ENCODE results near the gene KRT73. TPM values are rescaled to one million over a fixed set of nuclear protein-coding genes. Genes with fewer than 3 reads are reported as not detected.

The KRT73 gene
- total RNA-seq, 4 donors from 2014 or later = not detected

DNA sequence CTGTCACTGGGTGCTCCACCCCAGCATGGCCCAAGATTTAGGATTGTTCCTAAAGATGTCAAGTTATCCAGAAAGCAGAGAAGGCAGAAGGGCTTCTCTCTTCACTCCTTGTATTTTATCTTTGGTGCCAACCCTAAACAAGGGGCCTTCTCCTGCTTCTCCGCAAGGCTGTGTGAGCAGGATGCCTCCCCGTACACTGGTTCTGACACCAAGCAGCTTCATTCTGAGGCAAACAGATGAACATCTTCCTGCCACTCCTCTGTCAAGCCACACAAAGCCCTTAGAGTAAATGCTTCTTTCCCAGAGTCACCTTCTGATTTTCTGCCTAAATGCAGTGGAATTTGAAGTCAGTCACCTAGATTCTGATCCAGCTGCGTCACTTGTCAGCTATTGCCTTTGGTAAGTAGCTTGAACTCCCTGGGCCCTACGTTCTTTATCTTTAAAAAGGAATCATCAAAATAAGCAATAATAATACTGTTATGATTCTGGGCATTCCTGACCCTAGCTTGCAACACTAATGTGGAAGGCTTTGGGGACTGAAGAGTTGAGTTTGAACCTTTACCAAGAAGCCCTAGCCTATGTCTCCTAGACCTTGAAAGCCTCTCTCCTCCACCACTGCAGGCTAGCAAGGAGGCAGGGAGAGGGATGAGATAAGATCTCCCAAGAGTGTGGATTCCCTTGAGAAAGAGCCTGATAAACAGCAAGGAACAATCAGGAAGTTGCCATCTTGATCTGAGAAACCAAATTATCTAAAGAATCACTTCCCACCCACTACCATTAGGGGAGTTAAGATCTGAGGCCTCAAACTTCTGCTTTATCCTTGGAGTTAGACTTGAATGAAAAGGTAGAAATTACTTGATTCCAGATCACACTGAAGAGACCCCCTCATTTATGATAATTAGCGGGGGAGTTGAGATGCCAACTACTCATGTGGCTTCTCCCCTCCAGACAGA is 5.7 kb downstream of the KRT73 start:
- Histone ChIP-seq H3K4me1 (no peaks in the 10 kb centered on the region), H3K36me3 (no peaks in the 10 kb centered on the region), H3K27me3 (peaks cover 64% of the 10 kb centered on the region), H3K27ac (no peak overlapping the region), H3K9me3 (no peaks in the 10 kb centered on the region), H3K4me3 (no peak overlapping the region)
- no peak for ATAC-seq
- WGBS, 2 donors (ENCODE audit: low coverage in 1 of 2) = 61 to 88% methylated on average over 3 to 4 of the region's 5 CpGs
- TF ChIP-seq, protein P1, sequence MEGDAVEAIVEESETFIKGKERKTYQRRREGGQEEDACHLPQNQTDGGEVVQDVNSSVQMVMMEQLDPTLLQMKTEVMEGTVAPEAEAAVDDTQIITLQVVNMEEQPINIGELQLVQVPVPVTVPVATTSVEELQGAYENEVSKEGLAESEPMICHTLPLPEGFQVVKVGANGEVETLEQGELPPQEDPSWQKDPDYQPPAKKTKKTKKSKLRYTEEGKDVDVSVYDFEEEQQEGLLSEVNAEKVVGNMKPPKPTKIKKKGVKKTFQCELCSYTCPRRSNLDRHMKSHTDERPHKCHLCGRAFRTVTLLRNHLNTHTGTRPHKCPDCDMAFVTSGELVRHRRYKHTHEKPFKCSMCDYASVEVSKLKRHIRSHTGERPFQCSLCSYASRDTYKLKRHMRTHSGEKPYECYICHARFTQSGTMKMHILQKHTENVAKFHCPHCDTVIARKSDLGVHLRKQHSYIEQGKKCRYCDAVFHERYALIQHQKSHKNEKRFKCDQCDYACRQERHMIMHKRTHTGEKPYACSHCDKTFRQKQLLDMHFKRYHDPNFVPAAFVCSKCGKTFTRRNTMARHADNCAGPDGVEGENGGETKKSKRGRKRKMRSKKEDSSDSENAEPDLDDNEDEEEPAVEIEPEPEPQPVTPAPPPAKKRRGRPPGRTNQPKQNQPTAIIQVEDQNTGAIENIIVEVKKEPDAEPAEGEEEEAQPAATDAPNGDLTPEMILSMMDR (IDR thresholded peaks at IDR 0.05) = no peak
- TF ChIP-seq POLR2A (IDR thresholded peaks at IDR 0.05) = no peak
- TF ChIP-seq EP300 (IDR thresholded peaks at IDR 0.05) = no peak
- no peak for TF ChIP-seq POLR2AphosphoS5 (IDR thresholded peaks at IDR 0.05)

DNA sequence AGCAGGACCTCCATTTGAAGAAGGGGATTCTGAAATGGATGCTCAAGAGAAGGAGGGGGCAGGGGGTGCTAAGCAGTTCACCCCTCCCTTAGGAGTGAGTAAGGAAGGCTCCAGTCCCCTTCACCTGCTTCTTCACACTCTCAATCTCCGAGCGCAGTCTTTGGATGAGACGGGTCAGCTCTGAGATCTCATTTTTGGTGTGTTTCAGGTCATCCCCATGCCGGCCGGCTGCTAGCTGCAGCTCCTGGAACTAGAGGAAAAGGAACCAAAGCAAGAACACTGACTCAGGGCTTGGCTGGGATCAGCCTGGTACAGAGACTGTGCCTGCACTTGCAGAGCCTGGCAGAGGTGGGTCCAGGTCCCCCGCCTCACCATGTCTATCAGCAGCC is 7.3 kb downstream of the KRT73 start:
- H3K36me3 ChIP-seq = no peaks in the 10 kb centered on the region
- no peaks in the 10 kb centered on the region for H3K9me3 ChIP-seq
- ATAC-seq = no peak
- peaks cover 63% of the 10 kb centered on the region for H3K27me3 ChIP-seq
- TF ChIP-seq POLR2AphosphoS5 (IDR thresholded peaks at IDR 0.05) (no peak), POLR2A (IDR thresholded peaks at IDR 0.05) (no peak), EP300 (IDR thresholded peaks at IDR 0.05) (no peak)
- TF ChIP-seq, protein P1 (IDR thresholded peaks at IDR 0.05) = no peak
- 93 to 100% methylated on average over 1 to 6 of the region's 6 CpGs for WGBS, 2 donors (ENCODE audit: low coverage in 1 of 2)
- no peak overlapping the region for H3K4me3 ChIP-seq
- no peaks in the 10 kb centered on the region for H3K4me1 ChIP-seq
- no peak overlapping the region for H3K27ac ChIP-seq

DNA sequence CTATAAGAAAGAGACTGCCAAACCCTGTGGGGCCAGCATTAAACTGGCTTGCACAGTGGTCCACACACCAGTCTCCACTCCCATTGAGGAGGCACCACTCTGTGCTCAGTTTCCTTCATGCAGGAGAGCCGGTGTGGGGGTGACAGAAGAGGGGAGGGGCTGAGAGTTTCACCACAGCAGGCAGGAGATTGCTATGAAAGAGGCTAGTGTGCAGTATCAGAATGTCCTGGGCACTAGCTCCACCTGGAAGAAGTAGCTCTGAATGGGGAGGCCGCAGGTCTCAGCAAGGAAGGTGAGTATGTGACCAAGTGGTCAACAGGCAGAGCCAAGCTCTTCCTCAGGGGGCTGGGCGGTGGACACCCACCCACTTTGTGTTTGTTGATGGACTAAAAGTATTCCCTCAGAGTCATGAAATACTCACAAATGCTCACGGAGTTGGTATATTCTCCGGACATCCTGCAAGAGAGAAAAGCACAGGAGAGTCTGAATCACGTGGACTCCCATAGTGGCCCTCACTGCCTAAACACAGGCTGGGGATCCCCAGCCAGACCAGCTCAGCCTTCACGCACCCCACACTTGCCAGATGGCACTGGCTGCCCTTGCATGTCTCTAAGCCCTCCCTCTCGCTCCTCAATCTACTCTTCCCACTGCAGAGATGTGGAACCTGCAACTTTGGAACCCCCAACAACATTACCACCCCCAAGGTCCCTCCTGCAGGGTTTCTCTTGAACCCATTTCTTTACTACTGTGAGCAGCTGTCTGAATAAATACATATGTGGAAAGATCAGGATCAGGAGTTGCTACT is 9.3 kb downstream of the KRT73 start:
- peaks cover 53% of the 10 kb centered on the region for H3K27me3 ChIP-seq
- no peak overlapping the region for H3K27ac ChIP-seq
- no peak for ATAC-seq
- WGBS, 2 donors (ENCODE audit: low coverage in 1 of 2) = 60 to 72% methylated on average over 2 to 6 of the region's 8 CpGs
- H3K4me3 ChIP-seq = no peak overlapping the region
- H3K4me1 ChIP-seq = no peaks in the 10 kb centered on the region
- H3K9me3 ChIP-seq = no peaks in the 10 kb centered on the region
- TF ChIP-seq, protein P1 (IDR thresholded peaks at IDR 0.05) = no peak
- TF ChIP-seq POLR2A (IDR thresholded peaks at IDR 0.05) (no peak), EP300 (IDR thresholded peaks at IDR 0.05) (no peak), POLR2AphosphoS5 (IDR thresholded peaks at IDR 0.05) (no peak)
- no peaks in the 10 kb centered on the region for H3K36me3 ChIP-seq

DNA sequence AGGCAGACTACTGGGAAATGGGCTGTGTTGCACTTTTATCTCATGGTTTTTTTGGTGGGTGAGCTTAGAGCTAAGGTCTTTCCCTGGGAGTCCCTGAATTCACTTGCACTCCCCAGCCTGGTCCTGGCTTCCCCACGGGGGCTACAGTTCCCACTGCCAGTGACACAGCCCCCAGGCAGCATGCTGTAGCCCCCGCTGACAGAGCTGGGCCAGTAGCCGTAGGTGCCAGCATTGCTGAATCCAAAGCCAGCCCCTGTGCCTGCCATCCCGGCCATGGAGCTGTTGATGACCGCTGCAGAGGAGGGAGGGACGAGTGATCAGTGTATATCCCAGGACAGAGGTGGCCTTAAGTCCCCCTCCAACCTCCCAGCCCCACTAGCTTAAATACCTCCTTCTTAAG is 10.2 kb downstream of the KRT73 start:
- Histone ChIP-seq H3K27me3 (peaks cover 47% of the 10 kb centered on the region), H3K9me3 (no peaks in the 10 kb centered on the region), H3K36me3 (no peaks in the 10 kb centered on the region), H3K4me1 (no peaks in the 10 kb centered on the region), H3K27ac (no peak overlapping the region), H3K4me3 (no peak overlapping the region)
- TF ChIP-seq EP300 (IDR thresholded peaks at IDR 0.05) = no peak
- TF ChIP-seq POLR2AphosphoS5 (IDR thresholded peaks at IDR 0.05) = no peak
- TF ChIP-seq, protein P1 (IDR thresholded peaks at IDR 0.05) = no peak
- no peak for TF ChIP-seq POLR2A (IDR thresholded peaks at IDR 0.05)
- no CpG with 5 or more reads among the region's 6 CpGs for WGBS, 2 donors (ENCODE audit: low coverage in 1 of 2)
- ATAC-seq = no peak
